Occipital lobe (tissue), 2 donors: Measurements from ENCODE around the gene GRAMD1B. TPM values are rescaled to one million over a fixed set of nuclear protein-coding genes. Genes with fewer than 3 reads are reported as not detected.

Source experiments
- DNase-seq: peaks from one replicate; lab custom pipeline; 2025; lab: John Stamatoyannopoulos, UW
- total RNA-seq: library from RNA; depleted of rRNA; stranded (reverse); fragments of >200 nt; gene quantifications from one replicate; pipeline ENCODE4 v1.2.3, GENCODE V29; 2014

GRAMD1B gene
- total RNA-seq, 1 donor from 2014 or later, result 59.9 TPM

DNA sequence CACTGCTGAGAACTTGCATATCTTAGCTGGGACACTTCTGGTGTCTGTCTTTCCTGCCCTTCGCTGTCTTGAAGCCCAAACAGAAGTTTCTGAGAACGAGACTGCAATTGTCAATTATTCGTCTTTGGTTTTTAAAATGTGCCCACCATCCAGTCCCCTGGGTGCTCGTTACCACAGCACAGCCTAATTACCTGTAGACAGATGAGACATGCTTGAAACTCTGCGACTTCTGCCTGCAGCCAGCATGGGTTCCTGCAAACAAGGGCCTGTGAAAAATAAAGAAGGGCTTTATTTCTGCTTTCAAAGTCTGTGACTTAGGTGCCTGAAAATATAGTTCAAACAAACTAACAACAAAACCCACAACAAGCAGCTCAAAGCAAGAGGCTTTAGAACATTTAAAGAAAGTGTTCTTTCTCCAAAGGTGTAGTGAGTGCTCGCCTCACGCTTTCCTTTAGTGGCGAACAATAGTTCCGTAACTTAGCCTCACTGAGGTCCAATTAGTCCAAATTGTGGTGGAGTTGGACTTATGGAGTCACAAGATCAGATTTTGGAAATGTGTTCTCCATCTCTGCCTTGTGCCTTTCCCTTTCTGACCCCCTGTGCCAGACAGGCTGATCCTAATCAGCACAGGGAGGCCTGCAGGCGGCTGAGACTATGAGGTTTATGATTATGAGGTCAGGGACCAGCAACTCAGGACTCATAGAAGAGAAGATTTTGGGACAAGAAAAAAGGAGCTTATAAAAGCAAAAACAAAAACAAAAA lies 20.4 kb upstream of the GRAMD1B start:
- DNase-seq, result no peak

GRCh38 chr11:123410218-123410549 lies 19.9 kb upstream of the GRAMD1B start:
- DNase-seq, result no peak

GRCh38 chr11:123413636-123414035 lies 16.4 kb upstream of the GRAMD1B start:
- DNase-seq, result no peak

DNA sequence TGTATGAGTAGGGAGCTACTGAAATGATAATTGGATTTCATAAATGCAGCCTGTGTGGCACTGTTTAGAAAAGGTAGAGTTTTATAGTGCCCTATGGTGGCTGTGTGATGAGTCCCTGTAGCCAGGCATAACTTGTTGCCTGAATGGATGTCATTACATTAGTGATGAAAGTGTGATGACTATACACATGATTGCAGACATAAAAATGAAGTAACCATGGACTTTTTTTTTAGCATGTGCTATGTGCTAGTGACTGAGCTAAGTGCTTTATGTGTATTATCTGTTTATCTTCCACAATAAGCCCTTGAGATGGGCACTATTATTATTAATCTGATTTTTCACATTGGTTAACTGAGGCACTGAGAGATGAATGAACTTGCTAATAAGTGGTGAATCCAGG lies 13.5 kb upstream of the GRAMD1B start:
- DNase-seq, result no peak

DNA sequence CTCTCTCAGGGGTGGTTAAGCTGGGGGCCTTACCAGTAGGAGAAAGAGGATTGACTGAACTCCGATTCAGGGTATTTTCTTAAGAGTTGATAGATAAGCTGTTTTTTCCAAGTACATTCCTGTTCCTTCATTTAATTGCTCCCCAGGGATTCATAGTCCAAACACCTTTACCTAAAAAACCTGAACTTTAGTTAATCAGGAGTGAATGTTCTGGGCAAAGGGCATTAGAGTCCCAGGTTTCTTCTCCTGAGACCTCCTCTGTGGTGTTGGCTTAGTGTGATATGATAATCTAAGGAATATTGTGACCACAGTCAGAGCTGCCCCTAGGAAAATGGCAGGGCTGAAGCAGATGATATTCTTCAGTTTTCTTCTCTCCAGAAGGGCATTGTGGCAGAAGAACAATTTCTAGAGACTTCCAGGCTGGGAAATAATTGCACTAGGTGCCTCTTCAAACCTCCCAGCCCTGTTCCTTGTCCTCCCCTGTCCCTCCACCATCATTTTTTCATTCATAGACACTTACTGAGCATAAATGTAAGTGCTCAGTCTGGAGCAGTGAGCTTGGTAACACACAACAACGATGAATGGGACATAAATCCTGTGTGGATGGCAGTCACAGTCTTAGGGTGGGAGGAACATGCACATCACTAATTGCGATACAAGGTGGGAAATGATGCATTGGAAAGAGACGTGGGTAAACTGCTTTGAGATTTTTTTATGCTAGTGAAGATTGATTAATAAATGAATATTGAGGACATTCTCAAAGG lies 11.5 kb upstream of the GRAMD1B start:
- DNase-seq, result no peak

DNA sequence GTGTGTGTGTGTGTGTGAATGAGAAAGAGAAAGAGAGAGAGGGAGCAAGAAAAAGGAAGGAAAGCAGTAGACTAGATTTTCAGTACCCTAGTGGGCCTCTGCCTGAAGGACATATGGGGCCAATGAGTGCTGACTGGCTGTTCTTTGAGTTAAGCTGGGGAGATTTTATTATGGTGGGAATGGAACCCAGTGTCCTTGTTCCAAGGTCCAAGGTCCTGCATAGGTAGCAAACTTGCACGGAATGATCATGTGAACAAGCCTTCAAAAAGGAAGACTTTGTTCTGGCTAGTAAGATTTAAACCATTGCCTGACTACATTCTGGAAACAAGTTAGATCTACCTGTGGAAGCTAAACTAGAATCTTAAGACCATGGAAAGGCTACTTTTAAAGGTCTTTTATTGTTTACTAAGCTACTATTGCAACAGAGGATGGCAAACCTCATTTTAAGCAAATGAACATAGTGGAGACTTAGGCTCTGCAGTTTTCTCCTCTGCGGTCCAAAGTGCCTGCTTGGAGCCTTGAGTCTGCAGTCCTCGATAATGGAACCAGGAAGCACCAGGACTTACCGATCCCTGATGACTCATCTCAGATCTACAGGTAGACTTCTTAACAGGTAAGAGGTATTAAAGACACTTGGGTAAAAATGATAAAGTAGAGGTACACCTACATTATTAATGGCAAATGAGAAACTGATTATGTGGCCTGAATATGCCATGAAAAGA lies 10.2 kb upstream of the GRAMD1B start:
- DNase-seq, result no peak

- no peak for DNase-seq
Measured at GRCh38 chr11:123421589-123421988, 8.5 kb upstream of the GRAMD1B start.

DNA sequence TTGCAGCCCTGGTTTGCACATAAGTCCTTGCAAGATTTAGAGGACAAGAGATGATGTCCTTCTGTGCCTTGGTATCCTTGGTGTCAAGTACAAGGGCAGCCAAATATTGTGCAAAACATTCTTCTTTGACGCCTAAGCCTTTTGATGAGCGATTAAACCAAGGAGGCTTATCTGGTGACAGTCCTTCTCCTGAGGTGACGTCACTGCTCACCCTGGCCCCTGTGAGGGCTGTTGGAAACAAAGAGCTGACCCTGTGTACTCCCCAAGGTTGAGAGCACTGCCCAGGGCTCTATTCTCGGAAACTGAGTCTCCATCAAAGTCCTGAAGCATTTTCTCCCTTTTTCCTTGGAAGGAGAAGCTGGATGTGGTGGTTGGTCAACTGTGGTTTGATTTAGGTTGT lies 4.7 kb upstream of the GRAMD1B start:
- DNase-seq, result no peak

DNA sequence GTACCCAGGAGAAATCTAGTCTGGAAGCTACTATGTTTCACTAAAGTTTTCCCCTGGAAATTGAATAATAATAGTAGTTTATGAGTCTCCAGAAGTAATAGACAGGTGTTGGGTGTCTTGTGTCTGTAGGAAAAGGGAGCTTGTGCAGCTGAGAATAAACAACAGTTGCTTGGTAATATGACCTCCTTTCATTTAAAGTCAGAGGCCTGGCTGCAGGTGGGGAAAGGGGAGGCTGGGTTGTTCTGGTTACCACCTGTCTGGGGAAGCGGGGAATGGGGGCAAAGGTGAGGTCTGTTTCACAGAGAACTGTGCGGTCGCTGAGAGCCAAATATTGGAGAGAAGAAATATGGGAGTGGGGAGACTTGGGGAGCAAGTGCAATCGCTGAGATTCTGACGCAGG lies 3.3 kb upstream of the GRAMD1B start:
- DNase-seq, result no peak

GRCh38 chr11:123427405-123427804 lies 2.7 kb upstream of the GRAMD1B start:
- no peak for DNase-seq

DNA sequence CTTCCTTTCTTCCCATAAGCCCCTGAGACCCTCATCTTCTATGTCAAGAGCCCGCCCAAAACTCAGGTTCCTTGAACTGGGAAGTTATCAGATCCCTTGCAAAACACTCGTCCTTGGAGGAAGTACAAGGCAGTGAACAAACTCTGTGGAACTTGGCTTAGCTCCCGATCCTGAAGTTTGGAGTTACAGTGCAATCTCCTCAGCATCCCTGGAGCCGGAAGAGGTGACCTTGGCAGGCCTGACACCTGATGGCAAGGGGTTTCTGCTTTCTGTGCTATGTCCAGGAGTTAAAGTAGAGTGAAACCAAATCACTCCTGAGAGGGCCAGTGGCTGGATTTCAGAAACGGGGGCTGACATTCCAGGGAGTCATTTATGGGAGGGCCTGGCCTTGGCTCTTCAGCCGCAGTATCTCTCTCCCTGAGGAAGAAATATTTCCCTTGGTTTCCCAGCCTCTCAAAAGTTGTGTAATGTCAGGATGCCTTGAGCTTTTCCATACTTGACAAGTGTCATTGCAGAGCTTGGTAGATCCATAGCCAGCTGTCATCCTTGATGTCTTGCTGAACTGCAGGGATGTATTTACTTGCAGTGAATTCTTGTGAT lies 1.9 kb upstream of the GRAMD1B start:
- no peak for DNase-seq

- DNase-seq, result no peak
Measured at GRCh38 chr11:123429336-123429735, 733 bp upstream of the GRAMD1B start.

DNA sequence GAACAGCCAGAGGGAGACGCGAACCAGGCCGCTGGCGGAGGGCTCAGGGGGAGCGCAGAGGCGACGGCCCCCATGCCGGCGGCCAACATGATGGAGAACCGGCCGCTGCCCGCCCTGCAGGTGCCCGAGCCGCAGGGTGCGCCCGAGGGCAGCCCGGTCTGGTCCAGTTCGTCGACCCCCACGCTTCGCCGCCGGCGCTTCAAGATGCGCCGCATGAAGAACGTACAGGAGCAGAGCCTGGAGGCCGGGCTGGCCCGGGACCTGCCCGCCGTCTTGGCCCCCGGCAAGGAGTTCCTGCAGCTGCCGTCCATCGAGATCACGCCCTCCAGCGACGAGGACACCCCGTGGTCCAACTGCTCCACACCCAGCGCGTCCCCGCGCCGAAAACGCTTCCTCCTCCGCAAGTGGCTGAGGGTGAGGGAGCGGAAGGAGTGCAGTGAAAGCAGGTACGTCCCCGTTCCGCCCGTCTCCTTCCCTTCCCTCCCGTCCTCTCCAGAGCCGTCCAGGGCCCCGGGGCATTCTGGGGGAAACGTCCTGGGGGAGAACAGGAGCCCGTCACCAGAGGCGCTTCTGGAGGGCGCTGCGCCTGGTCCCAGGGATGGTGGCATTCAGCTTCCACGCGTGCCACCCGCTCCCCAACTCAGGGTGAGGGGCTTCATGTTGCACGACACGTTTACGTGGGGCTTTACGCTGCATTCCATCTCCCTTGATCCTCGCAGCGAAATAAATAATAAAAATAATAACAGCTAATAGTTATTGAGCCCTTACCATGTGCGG lies 840 bp downstream of the GRAMD1B start:
- DNase-seq, result no peak

DNA sequence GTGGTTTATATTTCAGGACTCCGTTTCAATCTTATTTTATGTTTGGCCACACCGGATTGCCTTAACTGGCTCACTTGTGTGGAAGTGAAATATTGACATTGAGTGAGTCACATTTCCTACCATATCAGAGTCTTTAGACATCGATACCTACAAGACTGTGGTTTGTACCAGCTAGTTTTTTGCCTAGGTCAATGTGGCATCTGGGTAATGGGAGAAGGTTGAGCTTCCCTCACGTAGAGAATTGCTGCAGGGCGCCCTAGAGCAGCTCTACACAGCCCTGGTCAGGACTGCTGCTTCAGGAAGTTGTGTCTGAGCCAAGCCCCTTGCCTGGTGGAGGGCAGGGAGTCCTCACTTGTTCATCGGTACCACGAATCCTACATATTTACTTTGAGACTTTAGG lies 1.6 kb downstream of the GRAMD1B start:
- no peak for DNase-seq

- no peak for DNase-seq
Measured at GRCh38 chr11:123434262-123434661, 4.2 kb downstream of the GRAMD1B start.

GRCh38 chr11:123434911-123435310 lies 4.8 kb downstream of the GRAMD1B start:
- DNase-seq, result no peak

GRCh38 chr11:123437236-123437979 lies 7.3 kb downstream of the GRAMD1B start:
- no peak for DNase-seq

DNA sequence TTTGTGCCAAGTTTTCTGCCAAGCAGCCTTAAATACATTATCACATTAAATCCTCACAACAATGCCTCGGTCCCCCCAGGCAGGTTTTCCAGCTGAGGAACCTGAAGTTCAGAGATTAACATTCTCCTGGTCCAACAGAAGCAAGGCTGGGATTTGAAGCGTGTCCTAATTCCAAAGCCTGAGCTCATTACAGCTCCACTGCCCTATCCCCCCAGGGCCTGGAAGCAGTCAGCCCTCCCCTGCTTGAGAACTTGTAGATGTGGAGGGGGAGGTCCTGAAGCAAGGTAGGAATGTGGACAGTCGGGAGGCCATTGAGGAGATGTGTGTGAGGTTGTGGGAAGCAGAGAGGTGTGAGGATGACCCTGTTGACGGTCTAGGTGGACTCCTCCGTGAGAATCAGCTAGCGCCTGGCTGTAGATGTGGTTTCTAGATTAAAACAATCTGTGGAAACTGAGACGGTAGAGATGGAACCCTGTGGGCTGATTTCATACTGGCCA lies 8.1 kb downstream of the GRAMD1B start:
- DNase-seq, result no peak

- DNase-seq, result no peak
Measured at GRCh38 chr11:123439616-123440015, 9.5 kb downstream of the GRAMD1B start.

GRCh38 chr11:123441161-123441560 lies 11.1 kb downstream of the GRAMD1B start:
- no peak for DNase-seq
